GM23338 (cell line): ENCODE data around the gene RAB11FIP4. TPM values are rescaled to one million over a fixed set of nuclear protein-coding genes. Genes with fewer than 3 reads are reported as not detected.
A peak's percentile ranks its signal among the peaks of the same experiment; 100 is the strongest.

ENCODE experiments used
- ATAC-seq: fragments of 200-7000 bp; cut with Tn5 transposase; 3 replicates; pipeline ENCODE4 v1.9.1; 2020
- DNase-seq: peaks from one replicate; pipeline ENCODE4 v3.0.0-alpha.2; 2015; ENCODE audit warnings: low spot score
- H2AFZ ChIP-seq: fragments of 200-600 bp; sonication (generic); 2 replicates; pipeline ENCODE4 v1.8.0; 2016; ENCODE audit warnings: antibody characterized with exemption, mild to moderate bottlenecking, moderate library complexity
- H3F3A ChIP-seq: fragments of 200-600 bp; sonication (generic); replicated peaks from 2 replicates; pipeline ENCODE4 v1.8.0; 2017; ENCODE audit warnings: antibody characterized with exemption, mixed run types, low read depth
- H3K27ac ChIP-seq: fragments of 200-600 bp; sonication (generic); 2 replicates; pipeline ENCODE4 v1.6.1; 2016; ENCODE audit warnings: low read depth
- H3K27me3 ChIP-seq: fragments of 200-600 bp; sonication (generic); 2 replicates; pipeline ENCODE4 v1.8.0; 2016; ENCODE audit warnings: mild to moderate bottlenecking, mixed run types, moderate library complexity; ENCODE audit not compliant: insufficient read depth
- H3K36me3 ChIP-seq: fragments of 200-600 bp; sonication (generic); 2 replicates; pipeline ENCODE4 v1.8.0; 2016; ENCODE audit warnings: mild to moderate bottlenecking; ENCODE audit not compliant: insufficient read depth
- H3K4me1 ChIP-seq: fragments of 200-600 bp; sonication (generic); 2 replicates; pipeline ENCODE4 v1.8.0; 2016; ENCODE audit warnings: mild to moderate bottlenecking, moderate library complexity; ENCODE audit not compliant: insufficient read depth
- H3K4me2 ChIP-seq: fragments of 200-600 bp; sonication (generic); 2 replicates; pipeline ENCODE4 v1.7.1; 2017; ENCODE audit warnings: mixed run types
- H3K4me3 ChIP-seq: fragments of 200-600 bp; sonication (generic); 2 replicates; pipeline ENCODE4 v1.6.1; 2016; ENCODE audit warnings: mixed run types
- H3K79me2 ChIP-seq: fragments of 200-600 bp; sonication (generic); replicated peaks from 2 replicates; pipeline ENCODE4 v1.8.0; 2017; ENCODE audit warnings: mild to moderate bottlenecking; ENCODE audit not compliant: insufficient read depth
- H3K9me2 ChIP-seq: fragments of 200-600 bp; sonication (generic); 2 replicates; pipeline ENCODE4 v1.8.0; 2017; ENCODE audit not compliant: insufficient read depth
- H4K20me1 ChIP-seq: fragments of 200-600 bp; sonication (generic); replicated peaks from 2 replicates; pipeline ENCODE4 v1.8.0; 2017; ENCODE audit warnings: mild to moderate bottlenecking; ENCODE audit not compliant: insufficient read depth
- H3K27ac Mint-ChIP-seq: 2 replicates; pipeline ENCODE4 v1.8.0; 2020; ENCODE audit warnings: inconsistent platforms, mild to moderate bottlenecking, moderate library complexity, mixed read lengths
- H3K27me3 Mint-ChIP-seq: 3 replicates; pipeline ENCODE4 v1.8.0; 2022; ENCODE audit warnings: low read depth, mild to moderate bottlenecking, moderate library complexity, mixed read lengths, inconsistent platforms; ENCODE audit not compliant: insufficient read depth, poor library complexity
- H3K36me3 Mint-ChIP-seq: 3 replicates; pipeline ENCODE4 v1.8.0; 2021; ENCODE audit warnings: low read depth, mild to moderate bottlenecking, inconsistent platforms, moderate library complexity, mixed read lengths
- H3K4me1 Mint-ChIP-seq: 3 replicates; pipeline ENCODE4 v1.8.0; 2020; ENCODE audit warnings: mild to moderate bottlenecking, inconsistent platforms, mixed read lengths
- H3K4me3 Mint-ChIP-seq: 3 replicates; pipeline ENCODE4 v1.8.0; 2021; ENCODE audit warnings: moderate library complexity, mild to moderate bottlenecking, inconsistent platforms, mixed read lengths
- H3K9me3 Mint-ChIP-seq: 3 replicates; pipeline ENCODE4 v1.8.0; 2020; ENCODE audit warnings: moderate library complexity, mild to moderate bottlenecking, inconsistent platforms, mixed read lengths
- CREB1 ChIP-seq: fragments of 250-450 bp; sonication (Bioruptor Pico); IDR thresholded peaks from 2 replicates; pipeline ENCODE4 v1.5.0; 2020; ENCODE audit warnings: low read depth, mild to moderate bottlenecking, moderate library complexity
- EZH2 ChIP-seq: fragments of 200-600 bp; sonication (generic); IDR thresholded peaks from one replicate; pipeline ENCODE4 v1.8.0; 2017; ENCODE audit warnings: antibody characterized with exemption, mild to moderate bottlenecking, low read depth; ENCODE audit not compliant: unreplicated experiment
- EZH2phosphoT487 ChIP-seq: fragments of 200-600 bp; sonication (generic); IDR thresholded peaks from one replicate; pipeline ENCODE4 v1.8.1; 2018; ENCODE audit warnings: antibody characterized with exemption; ENCODE audit not compliant: unreplicated experiment
- JUNB ChIP-seq: IDR thresholded peaks from one replicate; pipeline ENCODE4 v1.6.1; 2016; ENCODE audit warnings: antibody characterized with exemption; ENCODE audit not compliant: unreplicated experiment
- NANOG ChIP-seq: IDR thresholded peaks from 2 replicates; pipeline ENCODE4 v1.6.1; 2016; ENCODE audit warnings: antibody characterized with exemption, borderline replicate concordance
- POLR2AphosphoS5 ChIP-seq: IDR thresholded peaks from 2 replicates; pipeline ENCODE4 v1.6.1; 2016; ENCODE audit warnings: antibody characterized with exemption, low read depth
- ZNF331 ChIP-seq: fragments of 250-450 bp; sonication (Bioruptor Pico); IDR thresholded peaks from 2 replicates; pipeline ENCODE4 v1.5.0; 2020; ENCODE audit warnings: low read depth, mild to moderate bottlenecking, moderate library complexity
- polyA plus RNA-seq: library from polyadenylated mRNA; unstranded; fragments of >200 nt; fragmentation: Nextera tagmentation; extraction: Ambion mirVana; gene quantifications from 2 replicates; pipeline ENCODE4 v1.2.1, GENCODE V29; 2016
- total RNA-seq: library from RNA; depleted of rRNA; stranded (reverse); fragments of >200 nt; shearing (Covaris generic); gene quantifications from 2 replicates; pipeline ENCODE4 v1.2.3, GENCODE V29; 2014
- TF ChIP-seq, protein P1 (sequence below): IDR thresholded peaks from 2 replicates; pipeline ENCODE4 v1.6.1; 2016; ENCODE audit warnings: antibody characterized with exemption
- TF ChIP-seq, protein P2 (sequence below): fragments of 250-450 bp; sonication (Bioruptor Pico); IDR thresholded peaks from 2 replicates; pipeline ENCODE4 v1.5.0; 2020; ENCODE audit warnings: mild to moderate bottlenecking, moderate library complexity
- TF ChIP-seq, protein P3 (sequence below), 2 experiments: fragments of 200-600 bp in 1 of 2; sonication (generic) in 1 of 2; conservative IDR thresholded peaks; 2 replicates each; pipeline versions ENCODE4 v1.5.1 to v1.6.1; 2016 to 2017; ENCODE audit warnings: antibody characterized with exemption in 2 of 2, low read depth in 2 of 2, mild to moderate bottlenecking in 2 of 2, moderate library complexity in 1 of 2

The RAB11FIP4 gene
- total and polyA plus RNA-seq, 2 experiments from 2014 or later: 26.0 to 65.6 TPM

- TF ChIP-seq, protein P1, sequence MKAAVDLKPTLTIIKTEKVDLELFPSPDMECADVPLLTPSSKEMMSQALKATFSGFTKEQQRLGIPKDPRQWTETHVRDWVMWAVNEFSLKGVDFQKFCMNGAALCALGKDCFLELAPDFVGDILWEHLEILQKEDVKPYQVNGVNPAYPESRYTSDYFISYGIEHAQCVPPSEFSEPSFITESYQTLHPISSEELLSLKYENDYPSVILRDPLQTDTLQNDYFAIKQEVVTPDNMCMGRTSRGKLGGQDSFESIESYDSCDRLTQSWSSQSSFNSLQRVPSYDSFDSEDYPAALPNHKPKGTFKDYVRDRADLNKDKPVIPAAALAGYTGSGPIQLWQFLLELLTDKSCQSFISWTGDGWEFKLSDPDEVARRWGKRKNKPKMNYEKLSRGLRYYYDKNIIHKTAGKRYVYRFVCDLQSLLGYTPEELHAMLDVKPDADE: no peak
- TF ChIP-seq CREB1 (CRISPR knock-in tag): no peak
Observed at GRCh38 chr17:31486351-31487062, 95.0 kb downstream of the RAB11FIP4 start (continued).

DNA sequence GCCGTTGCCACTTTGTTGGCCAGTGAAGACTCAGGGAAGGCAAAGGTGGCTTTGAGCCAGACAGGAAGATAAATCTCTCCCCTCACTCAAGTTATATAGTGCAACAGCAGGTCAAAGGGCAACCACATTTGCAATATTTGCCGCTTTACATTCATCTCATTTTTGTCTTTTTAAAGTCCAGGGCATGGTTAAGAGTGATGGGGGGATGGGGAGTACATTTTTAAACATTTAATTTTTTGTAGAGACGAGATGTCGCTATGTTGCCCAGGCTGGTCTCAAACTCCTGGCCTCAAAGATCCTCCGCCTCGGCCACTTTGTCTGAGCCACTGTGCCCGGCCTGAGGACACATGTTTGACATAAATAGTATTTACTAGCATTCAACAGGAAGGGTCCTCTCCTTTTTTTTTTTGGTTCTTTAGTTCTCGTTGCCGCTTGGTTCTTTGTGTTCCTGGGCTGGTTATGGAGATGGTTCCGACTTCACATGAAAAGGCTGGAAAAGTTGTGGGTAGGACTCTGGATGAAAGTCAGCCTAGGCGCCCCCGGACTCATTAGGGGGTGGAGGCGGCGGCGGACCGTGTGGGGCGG lies 95.7 kb downstream of the RAB11FIP4 start:
- peak overlapping the region; percentile 76 for H3K4me3 ChIP-seq
- peak overlapping the region; percentile 75 for H2AFZ ChIP-seq
- Mint-ChIP-seq H3K4me3 (peak overlapping the region; percentile 85), H3K27ac (peak overlapping the region; percentile 96), H3K9me3 (no peaks in the 10 kb centered on the region), H3K36me3 (no peaks in the 10 kb centered on the region; the same call in 2 of the 3 replicates), H3K27me3 (peaks cover 12% of the 10 kb centered on the region), H3K4me1 (peaks cover 39% of the 10 kb centered on the region)
- H3K4me1 ChIP-seq: peaks cover 33% of the 10 kb centered on the region
- peak overlapping the region; percentile 95 for H3K4me2 ChIP-seq
- no peaks in the 10 kb centered on the region for H3K36me3 ChIP-seq
- peaks cover 21% of the 10 kb centered on the region for H3F3A ChIP-seq
- no peak for DNase-seq
- peaks cover 23% of the 10 kb centered on the region for H3K79me2 ChIP-seq
- no peaks in the 10 kb centered on the region; the same call in 1 of the 2 replicates for H4K20me1 ChIP-seq
- no peak for ATAC-seq
- TF ChIP-seq POLR2AphosphoS5 (no peak), EZH2 (no peak), NANOG (no peak), EZH2phosphoT487 (no peak), CREB1 (CRISPR knock-in tag) (no peak), JUNB (no peak), ZNF331 (CRISPR knock-in tag) (no peak)
- TF ChIP-seq, protein P1: no peak
- TF ChIP-seq, protein P2, sequence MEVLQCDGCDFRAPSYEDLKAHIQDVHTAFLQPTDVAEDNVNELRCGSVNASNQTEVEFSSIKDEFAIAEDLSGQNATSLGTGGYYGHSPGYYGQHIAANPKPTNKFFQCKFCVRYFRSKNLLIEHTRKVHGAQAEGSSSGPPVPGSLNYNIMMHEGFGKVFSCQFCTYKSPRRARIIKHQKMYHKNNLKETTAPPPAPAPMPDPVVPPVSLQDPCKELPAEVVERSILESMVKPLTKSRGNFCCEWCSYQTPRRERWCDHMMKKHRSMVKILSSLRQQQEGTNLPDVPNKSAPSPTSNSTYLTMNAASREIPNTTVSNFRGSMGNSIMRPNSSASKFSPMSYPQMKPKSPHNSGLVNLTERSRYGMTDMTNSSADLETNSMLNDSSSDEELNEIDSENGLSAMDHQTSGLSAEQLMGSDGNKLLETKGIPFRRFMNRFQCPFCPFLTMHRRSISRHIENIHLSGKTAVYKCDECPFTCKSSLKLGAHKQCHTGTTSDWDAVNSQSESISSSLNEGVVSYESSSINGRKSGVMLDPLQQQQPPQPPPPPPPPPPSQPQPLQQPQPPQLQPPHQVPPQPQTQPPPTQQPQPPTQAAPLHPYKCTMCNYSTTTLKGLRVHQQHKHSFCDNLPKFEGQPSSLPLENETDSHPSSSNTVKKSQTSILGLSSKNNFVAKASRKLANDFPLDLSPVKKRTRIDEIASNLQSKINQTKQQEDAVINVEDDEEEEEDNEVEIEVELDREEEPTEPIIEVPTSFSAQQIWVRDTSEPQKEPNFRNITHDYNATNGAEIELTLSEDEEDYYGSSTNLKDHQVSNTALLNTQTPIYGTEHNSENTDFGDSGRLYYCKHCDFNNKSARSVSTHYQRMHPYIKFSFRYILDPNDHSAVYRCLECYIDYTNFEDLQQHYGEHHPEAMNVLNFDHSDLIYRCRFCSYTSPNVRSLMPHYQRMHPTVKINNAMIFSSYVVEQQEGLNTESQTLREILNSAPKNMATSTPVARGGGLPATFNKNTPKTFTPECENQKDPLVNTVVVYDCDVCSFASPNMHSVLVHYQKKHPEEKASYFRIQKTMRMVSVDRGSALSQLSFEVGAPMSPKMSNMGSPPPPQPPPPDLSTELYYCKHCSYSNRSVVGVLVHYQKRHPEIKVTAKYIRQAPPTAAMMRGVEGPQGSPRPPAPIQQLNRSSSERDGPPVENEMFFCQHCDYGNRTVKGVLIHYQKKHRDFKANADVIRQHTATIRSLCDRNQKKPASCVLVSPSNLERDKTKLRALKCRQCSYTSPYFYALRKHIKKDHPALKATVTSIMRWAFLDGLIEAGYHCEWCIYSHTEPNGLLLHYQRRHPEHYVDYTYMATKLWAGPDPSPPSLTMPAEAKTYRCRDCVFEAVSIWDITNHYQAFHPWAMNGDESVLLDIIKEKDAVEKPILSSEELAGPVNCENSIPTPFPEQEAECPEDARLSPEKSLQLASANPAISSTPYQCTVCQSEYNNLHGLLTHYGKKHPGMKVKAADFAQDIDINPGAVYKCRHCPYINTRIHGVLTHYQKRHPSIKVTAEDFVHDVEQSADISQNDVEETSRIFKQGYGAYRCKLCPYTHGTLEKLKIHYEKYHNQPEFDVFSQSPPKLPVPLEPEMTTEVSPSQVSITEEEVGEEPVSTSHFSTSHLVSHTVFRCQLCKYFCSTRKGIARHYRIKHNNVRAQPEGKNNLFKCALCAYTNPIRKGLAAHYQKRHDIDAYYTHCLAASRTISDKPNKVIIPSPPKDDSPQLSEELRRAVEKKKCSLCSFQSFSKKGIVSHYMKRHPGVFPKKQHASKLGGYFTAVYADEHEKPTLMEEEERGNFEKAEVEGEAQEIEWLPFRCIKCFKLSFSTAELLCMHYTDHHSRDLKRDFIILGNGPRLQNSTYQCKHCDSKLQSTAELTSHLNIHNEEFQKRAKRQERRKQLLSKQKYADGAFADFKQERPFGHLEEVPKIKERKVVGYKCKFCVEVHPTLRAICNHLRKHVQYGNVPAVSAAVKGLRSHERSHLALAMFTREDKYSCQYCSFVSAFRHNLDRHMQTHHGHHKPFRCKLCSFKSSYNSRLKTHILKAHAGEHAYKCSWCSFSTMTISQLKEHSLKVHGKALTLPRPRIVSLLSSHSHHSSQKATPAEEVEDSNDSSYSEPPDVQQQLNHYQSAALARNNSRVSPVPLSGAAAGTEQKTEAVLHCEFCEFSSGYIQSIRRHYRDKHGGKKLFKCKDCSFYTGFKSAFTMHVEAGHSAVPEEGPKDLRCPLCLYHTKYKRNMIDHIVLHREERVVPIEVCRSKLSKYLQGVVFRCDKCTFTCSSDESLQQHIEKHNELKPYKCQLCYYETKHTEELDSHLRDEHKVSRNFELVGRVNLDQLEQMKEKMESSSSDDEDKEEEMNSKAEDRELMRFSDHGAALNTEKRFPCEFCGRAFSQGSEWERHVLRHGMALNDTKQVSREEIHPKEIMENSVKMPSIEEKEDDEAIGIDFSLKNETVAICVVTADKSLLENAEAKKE (CRISPR knock-in tag): no peak
- TF ChIP-seq, protein P3, sequence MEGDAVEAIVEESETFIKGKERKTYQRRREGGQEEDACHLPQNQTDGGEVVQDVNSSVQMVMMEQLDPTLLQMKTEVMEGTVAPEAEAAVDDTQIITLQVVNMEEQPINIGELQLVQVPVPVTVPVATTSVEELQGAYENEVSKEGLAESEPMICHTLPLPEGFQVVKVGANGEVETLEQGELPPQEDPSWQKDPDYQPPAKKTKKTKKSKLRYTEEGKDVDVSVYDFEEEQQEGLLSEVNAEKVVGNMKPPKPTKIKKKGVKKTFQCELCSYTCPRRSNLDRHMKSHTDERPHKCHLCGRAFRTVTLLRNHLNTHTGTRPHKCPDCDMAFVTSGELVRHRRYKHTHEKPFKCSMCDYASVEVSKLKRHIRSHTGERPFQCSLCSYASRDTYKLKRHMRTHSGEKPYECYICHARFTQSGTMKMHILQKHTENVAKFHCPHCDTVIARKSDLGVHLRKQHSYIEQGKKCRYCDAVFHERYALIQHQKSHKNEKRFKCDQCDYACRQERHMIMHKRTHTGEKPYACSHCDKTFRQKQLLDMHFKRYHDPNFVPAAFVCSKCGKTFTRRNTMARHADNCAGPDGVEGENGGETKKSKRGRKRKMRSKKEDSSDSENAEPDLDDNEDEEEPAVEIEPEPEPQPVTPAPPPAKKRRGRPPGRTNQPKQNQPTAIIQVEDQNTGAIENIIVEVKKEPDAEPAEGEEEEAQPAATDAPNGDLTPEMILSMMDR (conservative IDR thresholded peaks at IDR 0.05; ENCODE audit: low read depth in 2 of 2): no peak
- no peaks in the 10 kb centered on the region for H3K27me3 ChIP-seq
- H3K9me2 ChIP-seq: no peaks in the 10 kb centered on the region
- H3K27ac ChIP-seq: peak overlapping the region; percentile 98
